ENCODE measurements around the gene NPM1. TPM values are rescaled to one million over a fixed set of nuclear protein-coding genes. Genes with fewer than 3 reads are reported as not detected.

NPM1 gene
- total RNA-seq, 2 donors from 2014 or later: 310 to 501 TPM

DNA sequence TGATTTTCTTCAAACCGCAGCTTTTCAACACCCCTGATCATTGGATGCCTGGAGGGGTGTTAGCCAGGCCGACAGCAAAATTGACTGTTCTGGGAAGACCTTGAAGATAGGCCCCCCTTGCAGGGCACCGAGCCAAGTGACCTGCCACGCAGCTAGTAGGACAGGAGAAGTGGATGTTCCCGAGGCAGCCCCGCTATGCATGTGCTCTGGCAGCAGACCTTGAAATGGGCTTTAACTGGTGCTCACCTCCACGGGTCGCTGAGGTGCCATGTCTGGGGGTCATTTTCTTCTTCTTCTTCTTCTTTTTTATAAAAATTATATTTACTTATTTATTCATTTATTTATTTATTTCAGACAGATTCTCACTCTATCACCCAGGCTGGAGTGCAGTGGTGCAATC, 44.4 kb downstream of the NPM1 start:
- DNase-seq (peak in 1 of 4 donors; percentile 3), ATAC-seq (no peak)
- H3K27ac ChIP-seq: no peak overlapping the region
- H3K4me3 ChIP-seq: no peak overlapping the region
- no peak for TF ChIP-seq POLR2A (IDR thresholded peaks at IDR 0.05)
- TF ChIP-seq, protein P1, sequence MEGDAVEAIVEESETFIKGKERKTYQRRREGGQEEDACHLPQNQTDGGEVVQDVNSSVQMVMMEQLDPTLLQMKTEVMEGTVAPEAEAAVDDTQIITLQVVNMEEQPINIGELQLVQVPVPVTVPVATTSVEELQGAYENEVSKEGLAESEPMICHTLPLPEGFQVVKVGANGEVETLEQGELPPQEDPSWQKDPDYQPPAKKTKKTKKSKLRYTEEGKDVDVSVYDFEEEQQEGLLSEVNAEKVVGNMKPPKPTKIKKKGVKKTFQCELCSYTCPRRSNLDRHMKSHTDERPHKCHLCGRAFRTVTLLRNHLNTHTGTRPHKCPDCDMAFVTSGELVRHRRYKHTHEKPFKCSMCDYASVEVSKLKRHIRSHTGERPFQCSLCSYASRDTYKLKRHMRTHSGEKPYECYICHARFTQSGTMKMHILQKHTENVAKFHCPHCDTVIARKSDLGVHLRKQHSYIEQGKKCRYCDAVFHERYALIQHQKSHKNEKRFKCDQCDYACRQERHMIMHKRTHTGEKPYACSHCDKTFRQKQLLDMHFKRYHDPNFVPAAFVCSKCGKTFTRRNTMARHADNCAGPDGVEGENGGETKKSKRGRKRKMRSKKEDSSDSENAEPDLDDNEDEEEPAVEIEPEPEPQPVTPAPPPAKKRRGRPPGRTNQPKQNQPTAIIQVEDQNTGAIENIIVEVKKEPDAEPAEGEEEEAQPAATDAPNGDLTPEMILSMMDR (IDR thresholded peaks at IDR 0.05): no peak
- H3K4me1 ChIP-seq: peaks cover 12% of the 10 kb centered on the region
- H3K27me3 ChIP-seq: no peaks in the 10 kb centered on the region
- H3K36me3 ChIP-seq (replicated peaks in 1 of 2; ENCODE audit: insufficient read depth in 1 of 2, low read depth in 2 of 2): no peaks in the 10 kb centered on the region
- WGBS, 2 donors: 66 to 72% methylated on average over 8 of the region's 8 CpGs
- H3K9me3 ChIP-seq: no peaks in the 10 kb centered on the region
- intact Hi-C loops (cut with DNase I): no loop called here

GRCh38 chr5:171432583-171433351, 45.1 kb downstream of the NPM1 start:
- Histone ChIP-seq H3K27ac (no peak overlapping the region), H3K4me3 (no peak overlapping the region), H3K4me1 (peaks cover 19% of the 10 kb centered on the region), H3K27me3 (no peaks in the 10 kb centered on the region), H3K36me3 (replicated peaks in 1 of 2; ENCODE audit: insufficient read depth in 1 of 2, low read depth in 2 of 2) (no peaks in the 10 kb centered on the region), H3K9me3 (no peaks in the 10 kb centered on the region)
- intact Hi-C loops (cut with DNase I): no loop called here
- DNase-seq: peak in 1 of 4 donors; percentile 2
- no peak for ATAC-seq
- 78 to 82% methylated on average over 8 to 16 of the region's 16 CpGs for WGBS, 2 donors
- no peak for TF ChIP-seq POLR2A (IDR thresholded peaks at IDR 0.05)
- TF ChIP-seq, protein P1 (IDR thresholded peaks at IDR 0.05): no peak

GRCh38 chr5:171433352-171433698, 45.7 kb downstream of the NPM1 start:
- no peak for TF ChIP-seq POLR2A (IDR thresholded peaks at IDR 0.05)
- TF ChIP-seq, protein P1 (IDR thresholded peaks at IDR 0.05): no peak
- intact Hi-C loops (cut with DNase I): no loop called here
- no peak overlapping the region for H3K27ac ChIP-seq
- peaks cover 24% of the 10 kb centered on the region for H3K4me1 ChIP-seq
- no peaks in the 10 kb centered on the region for H3K27me3 ChIP-seq
- no peaks in the 10 kb centered on the region for H3K9me3 ChIP-seq
- H3K4me3 ChIP-seq: no peak overlapping the region
- ATAC-seq (no peak), DNase-seq (peak in 1 of 4 donors; percentile 1)
- H3K36me3 ChIP-seq (replicated peaks in 1 of 2; ENCODE audit: insufficient read depth in 1 of 2, low read depth in 2 of 2): no peaks in the 10 kb centered on the region
- WGBS, 2 donors: 62 to 79% methylated on average over 6 of the region's 6 CpGs

GRCh38 chr5:171433982-171434676, 46.5 kb downstream of the NPM1 start:
- H3K27ac ChIP-seq: no peak overlapping the region
- 90 to 93% methylated on average over 3 to 5 of the region's 5 CpGs for WGBS, 2 donors
- H3K27me3 ChIP-seq: no peaks in the 10 kb centered on the region
- H3K36me3 ChIP-seq (replicated peaks in 1 of 2; ENCODE audit: insufficient read depth in 1 of 2, low read depth in 2 of 2): no peaks in the 10 kb centered on the region
- ATAC-seq (no peak), DNase-seq (no peak)
- H3K9me3 ChIP-seq: no peaks in the 10 kb centered on the region
- H3K4me3 ChIP-seq: no peak overlapping the region
- intact Hi-C loops (cut with DNase I): no loop called here
- TF ChIP-seq, protein P1 (IDR thresholded peaks at IDR 0.05): no peak
- TF ChIP-seq POLR2A (IDR thresholded peaks at IDR 0.05): no peak
- peaks cover 27% of the 10 kb centered on the region for H3K4me1 ChIP-seq
